Small intestine (tissue), 7 donors: ENCODE data around the gene CAMKK2. TPM values are rescaled to one million over a fixed set of nuclear protein-coding genes. Genes with fewer than 3 reads are reported as not detected.

Source experiments
- DNase-seq, 2 donors: peaks; one replicate each; pipeline versions ENCODE4 v3.0.0 to v3.0.0-alpha.2; 2013
- FAIRE-seq: peaks from 2 replicates; lab custom pipeline; 2012; peaks lifted over from hg19 to GRCh38; lab: Jason Lieb, UNC
- H3K27ac ChIP-seq, 3 donors: one replicate each; pipeline ENCODE4 v1.5.1; 2013; ENCODE audit warnings: low read length in 2 of 3, mild to moderate bottlenecking in 2 of 3, control low read depth in 1 of 3, inconsistent platforms in 1 of 3, low read depth in 1 of 3, moderate library complexity in 1 of 3
- H3K27me3 ChIP-seq, 3 donors: one replicate each; pipeline ENCODE4 v1.6.1; 2013; ENCODE audit warnings: low read length in 3 of 3, inconsistent platforms in 1 of 3; ENCODE audit not compliant: control insufficient read depth in 3 of 3, insufficient read depth in 3 of 3
- H3K36me3 ChIP-seq, 3 donors: one replicate each; pipeline ENCODE4 v1.6.1; 2013; ENCODE audit warnings: low read length in 3 of 3, inconsistent platforms in 1 of 3, low read depth in 1 of 3, mild to moderate bottlenecking in 1 of 3, moderate library complexity in 1 of 3; ENCODE audit not compliant: control insufficient read depth in 3 of 3, insufficient read depth in 2 of 3
- H3K4me1 ChIP-seq, 3 donors: one replicate each; pipeline ENCODE4 v1.6.1; 2013; ENCODE audit warnings: low read length in 2 of 3, inconsistent platforms in 1 of 3, low read depth in 1 of 3, mild to moderate bottlenecking in 1 of 3, moderate library complexity in 1 of 3; ENCODE audit not compliant: control insufficient read depth in 3 of 3, insufficient read depth in 2 of 3
- H3K4me3 ChIP-seq, 3 donors: one replicate each; pipeline ENCODE4 v1.5.1; 2013; ENCODE audit warnings: low read length in 3 of 3, control low read depth in 1 of 3, inconsistent platforms in 1 of 3, low read depth in 1 of 3, mild to moderate bottlenecking in 1 of 3, moderate library complexity in 1 of 3
- H3K9me3 ChIP-seq, 2 donors: one replicate each; pipeline ENCODE4 v1.6.1; 2013; ENCODE audit warnings: low read depth in 1 of 2, low read length in 1 of 2; ENCODE audit not compliant: control insufficient read depth in 2 of 2, insufficient read depth in 1 of 2
- whole genome bisulfite sequencing, 3 donors: extraction: QIAGEN DNeasy Blood & Tissue Kit; methylation state at CpG; one replicate each; pipeline ENCODE4 v1.1.7; 2013; 5-methylcytosine and 5-hydroxymethylcytosine counted together
- polyA plus RNA-seq, 4 donors: library from polyadenylated mRNA; stranded (reverse) in 3 of 4; unstranded in 1 of 4; fragments of 200-250 nt in 3 of 4; fragments of 120-200 nt in 1 of 4; gene quantifications; one replicate each; pipeline versions ENCODE4 v1.2.1 to v1.2.3, GENCODE V29; 2013
- donor health status: healthy with polysubstance abuse.
- donor health status: control.
- donor health status: control.
- donor health status: Bipolar disorder and iron deficiency.
- donor health status: healthy.

CAMKK2 gene
- polyA plus RNA-seq, 4 donors, result 25.4 to 46.5 (median 39.5) TPM

GRCh38 chr12:121218588-121219352, 77.7 kb downstream of the CAMKK2 start:
- DNase-seq (peak in 1 of 2 donors; percentile 72), FAIRE-seq (no peak)
- Histone ChIP-seq H3K4me1 (peaks cover 6 to 48% (median 8%) of the 10 kb centered on the region in 3 donors), H3K4me3 (no peak overlapping the region), H3K9me3 (no peaks in the 10 kb centered on the region), H3K36me3 (peaks cover 4 to 61% (median 6%) of the 10 kb centered on the region in 3 donors), H3K27me3 (no peaks in the 10 kb centered on the region), H3K27ac (peak overlapping the region; percentile 29 to 90 (median 66))
- 51 to 80% (median 61%) methylated on average over 18 of the region's 18 CpGs for WGBS, 3 donors

GRCh38 chr12:121217761-121218160, 78.7 kb downstream of the CAMKK2 start:
- Histone ChIP-seq H3K4me3 (no peak overlapping the region), H3K9me3 (no peaks in the 10 kb centered on the region), H3K36me3 (peaks cover 4 to 59% (median 6%) of the 10 kb centered on the region in 3 donors), H3K4me1 (peaks cover 7 to 53% (median 12%) of the 10 kb centered on the region in 3 donors), H3K27ac (peak overlapping the region; percentile 62 to 90 (median 85)), H3K27me3 (no peaks in the 10 kb centered on the region)
- FAIRE-seq (no peak), DNase-seq (peak; percentile 84 to 92)
- 19 to 73% (median 31%) methylated on average over 5 of the region's 5 CpGs for WGBS, 3 donors

- Histone ChIP-seq H3K4me1 (peaks cover 7 to 54% (median 13%) of the 10 kb centered on the region in 3 donors), H3K36me3 (peaks cover 4 to 57% (median 6%) of the 10 kb centered on the region in 3 donors), H3K4me3 (no peak overlapping the region), H3K9me3 (no peaks in the 10 kb centered on the region), H3K27ac (peak overlapping the region; percentile 68 to 90 (median 85)), H3K27me3 (no peaks in the 10 kb centered on the region)
- WGBS, 3 donors, result 22 to 63% (median 32%) methylated on average over 8 of the region's 8 CpGs
- FAIRE-seq, result no peak
- peak; percentile 79 to 83 for DNase-seq
Observed at GRCh38 chr12:121217063-121217462, 79.4 kb downstream of the CAMKK2 start.

GRCh38 chr12:121216102-121216501, 80.4 kb downstream of the CAMKK2 start:
- H3K9me3 ChIP-seq, result no peaks in the 10 kb centered on the region
- 88 to 89% (median 88%) methylated on average over 4 of the region's 4 CpGs for WGBS, 3 donors

GRCh38 chr12:121214855-121215745, 81.4 kb downstream of the CAMKK2 start:
- Histone ChIP-seq H3K9me3 (no peaks in the 10 kb centered on the region), H3K27me3 (no peaks in the 10 kb centered on the region), H3K4me1 (peaks cover 7 to 56% (median 13%) of the 10 kb centered on the region in 3 donors), H3K27ac (peak overlapping the region; percentile 84 to 91 (median 90)), H3K36me3 (peaks cover 0 to 45% (median 0%) of the 10 kb centered on the region in 3 donors), H3K4me3 (no peak overlapping the region)
- DNase-seq, result peak; percentile 91 to 97
- FAIRE-seq, result peak; percentile 84
- 18 to 44% (median 24%) methylated on average over 14 of the region's 14 CpGs for WGBS, 3 donors

More at GRCh38 chr12:121216102-121216501, 80.4 kb downstream of the CAMKK2 start:
- no peak overlapping the region for H3K4me3 ChIP-seq
- H3K36me3 ChIP-seq, result peaks cover 0 to 55% (median 3%) of the 10 kb centered on the region in 3 donors
- H3K4me1 ChIP-seq, result peaks cover 7 to 56% (median 13%) of the 10 kb centered on the region in 3 donors
- H3K27ac ChIP-seq, result peak overlapping the region in 1 of 3 donors; percentile 90
- FAIRE-seq, result no peak
- H3K27me3 ChIP-seq, result no peaks in the 10 kb centered on the region
- DNase-seq, result no peak

GRCh38 chr12:121214166-121214777, 82.2 kb downstream of the CAMKK2 start:
- FAIRE-seq, result no peak
- H3K27me3 ChIP-seq, result no peaks in the 10 kb centered on the region
- WGBS, 3 donors, result 29 to 63% (median 36%) methylated on average over 11 of the region's 11 CpGs
- H3K4me3 ChIP-seq, result no peak overlapping the region
- no peaks in the 10 kb centered on the region for H3K9me3 ChIP-seq
- DNase-seq, result peak; percentile 48 to 67
- H3K4me1 ChIP-seq, result peaks cover 7 to 58% (median 13%) of the 10 kb centered on the region in 3 donors
- peaks cover 0 to 43% (median 0%) of the 10 kb centered on the region in 3 donors for H3K36me3 ChIP-seq
- peak overlapping the region; percentile 84 to 91 (median 90) for H3K27ac ChIP-seq

GRCh38 chr12:121212875-121213274, 83.6 kb downstream of the CAMKK2 start:
- 84 to 94% (median 90%) methylated on average over 5 of the region's 5 CpGs for WGBS, 3 donors
- H3K36me3 ChIP-seq, result peaks cover 0 to 29% (median 0%) of the 10 kb centered on the region in 3 donors
- H3K27ac ChIP-seq, result peak overlapping the region in 1 of 3 donors; percentile 90
- no peak overlapping the region for H3K4me3 ChIP-seq
- FAIRE-seq, result no peak
- DNase-seq, result no peak
- peaks cover 7 to 48% (median 11%) of the 10 kb centered on the region in 3 donors for H3K4me1 ChIP-seq
- no peaks in the 10 kb centered on the region for H3K9me3 ChIP-seq
- H3K27me3 ChIP-seq, result no peaks in the 10 kb centered on the region
